Heart right ventricle (tissue), 16 donors: Measurements from ENCODE around the gene C1orf105. TPM values are rescaled to one million over a fixed set of nuclear protein-coding genes. Genes with fewer than 3 reads are reported as not detected.

Experiments
- ATAC-seq, 8 donors: fragments of 200-7000 bp; cut with Tn5 transposase; one replicate each; pipeline ENCODE4 v1.9.1; 2020; ENCODE audit warnings: mild to moderate bottlenecking in 8 of 8, moderate library complexity in 8 of 8, moderate number of reproducible peaks in 1 of 8
- DNase-seq, 2 donors: peaks; one replicate each; pipeline ENCODE4 v3.0.0-alpha.2; 2020
- H3K27ac ChIP-seq, 10 donors: fragments of 200-600 bp; sonication (generic) in 2 of 10; one replicate each; pipeline versions ENCODE4 v1.5.0 to v1.8.0; 2020 to 2022; ENCODE audit warnings: mild to moderate bottlenecking in 3 of 10
- H3K27me3 ChIP-seq, 7 donors: fragments of 200-600 bp; one replicate each; pipeline ENCODE4 v1.8.0; 2021 to 2022; ENCODE audit warnings: mild to moderate bottlenecking in 2 of 7
- H3K36me3 ChIP-seq, 9 donors: fragments of 200-600 bp; sonication (generic) in 1 of 9; one replicate each; pipeline versions ENCODE4 v1.5.0 to v1.8.0; 2020 to 2022; ENCODE audit warnings: mild to moderate bottlenecking in 2 of 9
- H3K4me1 ChIP-seq, 9 donors: fragments of 200-600 bp; sonication (generic) in 1 of 9; one replicate each; pipeline versions ENCODE4 v1.5.0 to v1.8.0; 2020 to 2022; ENCODE audit warnings: mild to moderate bottlenecking in 4 of 9
- H3K4me3 ChIP-seq, 10 donors: fragments of 200-600 bp; sonication (generic) in 2 of 10; one replicate each; pipeline versions ENCODE4 v1.5.0 to v1.8.0; 2020 to 2022; ENCODE audit warnings: mild to moderate bottlenecking in 7 of 10, moderate library complexity in 2 of 10
- H3K9me3 ChIP-seq, 11 donors: fragments of 200-600 bp in 10 of 11; sonication (generic) in 2 of 11; one replicate each; pipeline versions ENCODE4 v1.5.0 to v1.8.0; 2013 to 2022; ENCODE audit warnings: mild to moderate bottlenecking in 2 of 11, control low read depth in 1 of 11, moderate library complexity in 1 of 11
- CTCF ChIP-seq, 9 donors: fragments of 200-600 bp; sonication (generic) in 2 of 9; IDR thresholded peaks; one replicate each; pipeline versions ENCODE4 v1.5.0 to v1.8.0; 2021 to 2022; ENCODE audit warnings: antibody characterized with exemption in 9 of 9, mild to moderate bottlenecking in 5 of 9, moderate library complexity in 1 of 9
- WGBS, 2 donors: extraction: QIAGEN DNeasy Blood & Tissue Kit; methylation state at CpG; one replicate each; pipeline ENCODE4 v1.1.7; 2013; ENCODE audit warnings: inconsistent platforms in 1 of 2; 5-methylcytosine and 5-hydroxymethylcytosine counted together
- intact Hi-C, 10 donors: fragments of 100-400 bp; cut with DNase I; formaldehyde crosslinking; loops; one replicate each; pipeline versions ENCODE4 v1.11.1 to v1.14.2; 2022
- polyA plus RNA-seq, 2 donors: library from polyadenylated mRNA; stranded (reverse); fragments of 200-250 nt; gene quantifications; one replicate each; pipeline ENCODE4 v1.2.3, GENCODE V29; 2013
- total RNA-seq, 10 donors: library from RNA; stranded (reverse); fragmentation: NEBNext Ultra II Directional in 3 of 10; extraction: Animal tissue kit (Norgen Biotek cat#: 25700) in 3 of 10; gene quantifications; one replicate each; pipeline versions ENCODE4 v1.2.1 to v1.2.4, GENCODE V29; 2021 to 2023
- donor health status: Arrhythmogenic right ventricular cardiomyopathy.
- donor health status: ischemic (EF 13 %, LVEDD 7.1; RV severe dilation, severe dysfunction).
- donor health status: healthy with polysubstance abuse.
- donor health status: DM: no; HTN: yes; CAD: no.
- donor health status: DM: no; HTN: no; CAD: no.
- donor health status: ischemic (EF 25% LVEDD 6.9; RV normal size, moderate dysfunction).
- donor health status: ischemic (EF 25% LVEDD 5.7; RV mildly dilated, moderate dysfunction).
- donor health status: healthy.
- donor health status: DM: yes; HTN: yes; CAD: no.
- donor health status: Ischemic cardiomyopathy.
- donor health status: ischemic (EF 35%, LVEDD 5.7; RV mildly dilated, moderate dysfunction).
- donor health status: nonischemic (EF 11% LVEDD 7.7; RV severe dilation, severe dysfunction).
- donor health status: DM: yes; HTN: yes; CAD: no.
- donor health status: PGD.
- donor health status: ischemic (EF 29% LVEDD 5.4; RV normal size, mild dysfunction).
- donor health status: nonischemic (EF 23%, LVEDD 6.1; RV moderate dilation, normal function).

Gene C1orf105
- total and polyA plus RNA-seq, 12 donors: 1.1 to 52.7 (median 8.6) TPM

- DNase-seq (no peak), ATAC-seq (no peak)
- H3K4me1 ChIP-seq: peaks cover 0 to 10% (median 0%) of the 10 kb centered on the region in 9 donors
- H3K9me3 ChIP-seq: no peaks in the 10 kb centered on the region
- no peaks in the 10 kb centered on the region for H3K36me3 ChIP-seq
- TF ChIP-seq CTCF (IDR thresholded peaks at IDR 0.05): no peak
- no peak overlapping the region for H3K27ac ChIP-seq
- 44 to 99% methylated on average over 1 of the region's 1 CpG for WGBS, 2 donors
- no peaks in the 10 kb centered on the region for H3K27me3 ChIP-seq
- intact Hi-C loops: loop anchor here in 4 of 10 donors (10.0 kb wide), 3 partner anchors 322 to 402 kb away; no protein-coding TSS in a partner anchor
- H3K4me3 ChIP-seq: no peak overlapping the region
Observed at GRCh38 chr1:172406968-172407367, 13.5 kb upstream of the C1orf105 start.

GRCh38 chr1:172408958-172409357 lies 11.5 kb upstream of the C1orf105 start:
- Histone ChIP-seq H3K36me3 (no peaks in the 10 kb centered on the region), H3K4me1 (peaks cover 0 to 6% (median 0%) of the 10 kb centered on the region in 9 donors), H3K4me3 (no peak overlapping the region), H3K27me3 (no peaks in the 10 kb centered on the region), H3K9me3 (no peaks in the 10 kb centered on the region), H3K27ac (no peak overlapping the region)
- no peak for ATAC-seq
- DNase-seq: no peak
- no peak for TF ChIP-seq CTCF (IDR thresholded peaks at IDR 0.05)
- 94 to 96% methylated on average over 1 of the region's 1 CpG for WGBS, 2 donors
- intact Hi-C loops: loop anchor here in 4 of 10 donors (10.0 kb wide), 3 partner anchors 324 to 404 kb away; no protein-coding TSS in a partner anchor

- no peaks in the 10 kb centered on the region for H3K4me1 ChIP-seq
- no peak for ATAC-seq
- H3K36me3 ChIP-seq: no peaks in the 10 kb centered on the region
- DNase-seq: no peak
- TF ChIP-seq CTCF (IDR thresholded peaks at IDR 0.05): no peak
- no peak overlapping the region for H3K27ac ChIP-seq
- intact Hi-C loops: no loop called here
- 73 to 79% methylated on average over 1 of the region's 1 CpG for WGBS, 2 donors
- no peaks in the 10 kb centered on the region for H3K9me3 ChIP-seq
- H3K4me3 ChIP-seq: no peak overlapping the region
- H3K27me3 ChIP-seq: no peaks in the 10 kb centered on the region
Observed at GRCh38 chr1:172410027-172410426, 10.5 kb upstream of the C1orf105 start.

GRCh38 chr1:172411791-172412338 lies 8.6 kb upstream of the C1orf105 start:
- DNase-seq (no peak), ATAC-seq (no peak)
- Histone ChIP-seq H3K27ac (no peak overlapping the region), H3K4me3 (no peak overlapping the region), H3K4me1 (no peaks in the 10 kb centered on the region), H3K9me3 (no peaks in the 10 kb centered on the region), H3K36me3 (no peaks in the 10 kb centered on the region), H3K27me3 (no peaks in the 10 kb centered on the region)
- intact Hi-C loops: no loop called here
- no peak for TF ChIP-seq CTCF (IDR thresholded peaks at IDR 0.05)
- WGBS, 2 donors: 94 to 97% methylated on average over 2 of the region's 2 CpGs
